HCT116 (cell line): Measurements from ENCODE around the gene DRICH1. TPM values are rescaled to one million over a fixed set of nuclear protein-coding genes. Genes with fewer than 3 reads are reported as not detected.
"Not testable (repeated sequence)": the region's sequence is repeated elsewhere in the genome, so short reads cannot be mapped to it uniquely, and the experiment has no call there.

Source experiments
- ATAC-seq: fragments of 200-7000 bp; cut with Tn5 transposase; 2 replicates; pipeline ENCODE4 v1.9.1; 2020; ENCODE audit warnings: mild to moderate bottlenecking, moderate library complexity
- BruUV-seq: library from RNA; stranded (reverse); fragments of 400-500 nt; replicated peaks from 2 replicates; lab custom pipeline; 2021; lab: Mats Ljungman, UMichigan
- CTCF ChIA-PET: fragments of 300-600 bp; sonication (Branson Sonifier 250); formaldehyde crosslinking; loops from one replicate; lab custom pipeline; 2021; ENCODE audit warnings: antibody characterized with exemption; lab: Charles Lee
- POLR2A ChIA-PET: fragments of 300-600, 350-600 bp; sonication (Branson Sonifier 250); formaldehyde crosslinking; loops from one replicate; lab custom pipeline; 2021; ENCODE audit warnings: antibody characterized with exemption; lab: Charles Lee
- RAD21 ChIA-PET, 2 experiments: fragments of 300-600 bp; sonication (Branson Sonifier 250); formaldehyde crosslinking; loops; one replicate each; lab custom pipeline; 2023; ENCODE audit warnings: low total read pairs in 2 of 2; ENCODE audit not compliant: uncharacterized antibody in 2 of 2, unreplicated experiment in 2 of 2, low non-redundant PET in 1 of 2; lab: Charles Lee
- DNase-seq: peaks from one replicate; pipeline ENCODE4 v3.0.0-alpha.2; 2010; ENCODE audit warnings: low read depth, low spot score
- H2AFZ ChIP-seq: fragments of 200-600 bp; shearing (Covaris generic), sonication (generic); 2 replicates; pipeline ENCODE4 v1.6.1; 2017; ENCODE audit warnings: low read depth, mixed run types, mixed read lengths, antibody characterized with exemption, low read length; ENCODE audit not compliant: poor library complexity, severe bottlenecking
- H3K27ac ChIP-seq: 2 replicates; pipeline ENCODE4 v1.5.1; 2012; ENCODE audit warnings: low read depth, low read length
- H3K27me3 ChIP-seq: fragments of 200-600 bp; sonication (generic); 2 replicates; pipeline ENCODE4 v1.6.1; 2016; ENCODE audit warnings: mixed run types, low read length, mixed read lengths; ENCODE audit not compliant: insufficient read depth
- H3K36me3 ChIP-seq, 2 experiments: fragments of 200-500 bp in 1 of 2; fragments of 200-600 bp in 1 of 2; sonication (Bioruptor generic) in 1 of 2; sonication (generic) in 1 of 2; 2 replicates each; pipeline versions ENCODE4 v1.5.1 to v1.6.1; 2014 to 2016; ENCODE audit warnings: low read length in 2 of 2, inconsistent platforms in 1 of 2, mixed read lengths in 1 of 2, mixed run types in 1 of 2; ENCODE audit not compliant: insufficient read depth in 2 of 2, control insufficient read depth in 1 of 2
- H3K4me1 ChIP-seq, 2 experiments: fragments of 200-600 bp in 1 of 2; sonication (generic) in 1 of 2; 2 replicates each; pipeline versions ENCODE4 v1.5.1 to v1.6.1; 2012 to 2017; ENCODE audit warnings: low read length in 2 of 2, inconsistent platforms in 1 of 2, mild to moderate bottlenecking in 1 of 2, mixed read lengths in 1 of 2, mixed run types in 1 of 2, moderate library complexity in 1 of 2; ENCODE audit not compliant: insufficient read depth in 2 of 2, control insufficient read depth in 1 of 2
- H3K4me2 ChIP-seq: fragments of 200-600 bp; sonication (generic); 2 replicates; pipeline ENCODE4 v1.6.1; 2017; ENCODE audit warnings: mixed run types, low read length, mixed read lengths
- H3K4me3 ChIP-seq, 2 experiments: fragments of 200-600 bp in 1 of 2; sonication (generic) in 1 of 2; replicated peaks in 1 of 2; 2 replicates each; pipeline ENCODE4 v1.5.1; 2011 to 2016; ENCODE audit warnings: low read length in 2 of 2, control low read depth in 1 of 2, low read depth in 1 of 2, mild to moderate bottlenecking in 1 of 2, mixed read lengths in 1 of 2, mixed run types in 1 of 2
- H3K79me2 ChIP-seq: fragments of 200-600 bp; sonication (generic); 2 replicates; pipeline ENCODE4 v1.6.1; 2017; ENCODE audit warnings: mild to moderate bottlenecking, mixed run types, low read length, moderate library complexity, mixed read lengths; ENCODE audit not compliant: insufficient read depth
- H3K9ac ChIP-seq: fragments of 200-600 bp; sonication (generic); 2 replicates; pipeline ENCODE4 v1.6.1; 2016; ENCODE audit warnings: low read length, mixed read lengths
- H3K9me2 ChIP-seq: fragments of 200-600 bp; sonication (generic), shearing (Covaris generic); 2 replicates; pipeline ENCODE4 v1.6.1; 2017; ENCODE audit warnings: mixed run types, mild to moderate bottlenecking, moderate library complexity; ENCODE audit not compliant: insufficient read depth
- H3K9me3 ChIP-seq, 2 experiments: fragments of 200-500 bp in 1 of 2; fragments of 200-600 bp in 1 of 2; sonication (Bioruptor generic) in 1 of 2; sonication (generic) in 1 of 2; 2 replicates each; pipeline ENCODE4 v1.6.1; 2014 to 2017; ENCODE audit warnings: low read length in 2 of 2, mixed read lengths in 2 of 2, inconsistent platforms in 1 of 2, low read depth in 1 of 2, mild to moderate bottlenecking in 1 of 2, mixed run types in 1 of 2, moderate library complexity in 1 of 2; ENCODE audit not compliant: control insufficient read depth in 1 of 2, insufficient read depth in 1 of 2
- H4K20me1 ChIP-seq: fragments of 200-600 bp; sonication (generic), shearing (Covaris generic); 2 replicates; pipeline ENCODE4 v1.6.1; 2017; ENCODE audit warnings: mixed run types, mild to moderate bottlenecking, moderate library complexity; ENCODE audit not compliant: insufficient read depth
- CBX3 ChIP-seq: IDR thresholded peaks from 2 replicates; pipeline ENCODE4 v1.6.1; 2012; ENCODE audit warnings: low read depth
- EGR1 ChIP-seq: IDR thresholded peaks from 2 replicates; pipeline ENCODE4 v1.6.1; 2012; ENCODE audit warnings: low read depth
- EZH2 ChIP-seq: fragments of 200-600 bp; sonication (generic); IDR thresholded peaks from 2 replicates; pipeline ENCODE4 v1.6.1; 2017; ENCODE audit warnings: antibody characterized with exemption, mixed run types
- EZH2phosphoT487 ChIP-seq: fragments of 200-600 bp; IDR thresholded peaks from 2 replicates; pipeline ENCODE4 v1.6.1; 2018; ENCODE audit warnings: antibody characterized with exemption, borderline replicate concordance
- RAD21 ChIP-seq: IDR thresholded peaks from 2 replicates; pipeline ENCODE4 v1.6.1; 2012; ENCODE audit warnings: low read depth, mild to moderate bottlenecking
- SIN3A ChIP-seq: IDR thresholded peaks from 2 replicates; pipeline ENCODE4 v1.6.1; 2012; ENCODE audit warnings: low read depth
- TCF7L2 ChIP-seq: IDR thresholded peaks from 2 replicates; pipeline ENCODE4 v1.7.0; 2011; ENCODE audit warnings: borderline replicate concordance, inconsistent platforms; ENCODE audit not compliant: insufficient read depth, insufficient read length; ENCODE audit errors: extremely low read depth
- intact Hi-C: fragments of 100-400 bp; cut with micrococcal nuclease; formaldehyde crosslinking; loops from 2 replicates; pipeline ENCODE4 v1.10.0; 2022
- total RNA-seq: library from RNA; stranded (reverse); gene quantifications from one replicate; pipeline ENCODE4 v1.2.1, GENCODE V29; 2021; ENCODE audit not compliant: unreplicated experiment
- TF ChIP-seq, protein P1 (sequence below): IDR thresholded peaks from 2 replicates; pipeline ENCODE4 v1.6.1; 2012
- TF ChIP-seq, protein P2 (sequence below): IDR thresholded peaks from 2 replicates; pipeline ENCODE4 v1.6.1; 2011; ENCODE audit warnings: mild to moderate bottlenecking, low read length, moderate library complexity; ENCODE audit not compliant: insufficient replicate concordance; ENCODE audit errors: extremely low read depth
- TF ChIP-seq, protein P3 (sequence below), 3 experiments: fragments of 200-600 bp in 1 of 3; sonication (generic) in 1 of 3; IDR thresholded peaks in 2 of 3; conservative IDR thresholded peaks in 1 of 3; 2 replicates each; pipeline ENCODE4 v1.5.1; 2012 to 2017; ENCODE audit warnings: low read depth in 2 of 3, low read length in 2 of 3, antibody characterized with exemption in 1 of 3, borderline replicate concordance in 1 of 3, control low read depth in 1 of 3, mild to moderate bottlenecking in 1 of 3, mixed read lengths in 1 of 3, mixed run types in 1 of 3, moderate library complexity in 1 of 3; ENCODE audit not compliant: insufficient read depth in 1 of 3

DRICH1 gene
- total RNA-seq, 1 experiment from 2014 or later, result 0.44 TPM

DNA sequence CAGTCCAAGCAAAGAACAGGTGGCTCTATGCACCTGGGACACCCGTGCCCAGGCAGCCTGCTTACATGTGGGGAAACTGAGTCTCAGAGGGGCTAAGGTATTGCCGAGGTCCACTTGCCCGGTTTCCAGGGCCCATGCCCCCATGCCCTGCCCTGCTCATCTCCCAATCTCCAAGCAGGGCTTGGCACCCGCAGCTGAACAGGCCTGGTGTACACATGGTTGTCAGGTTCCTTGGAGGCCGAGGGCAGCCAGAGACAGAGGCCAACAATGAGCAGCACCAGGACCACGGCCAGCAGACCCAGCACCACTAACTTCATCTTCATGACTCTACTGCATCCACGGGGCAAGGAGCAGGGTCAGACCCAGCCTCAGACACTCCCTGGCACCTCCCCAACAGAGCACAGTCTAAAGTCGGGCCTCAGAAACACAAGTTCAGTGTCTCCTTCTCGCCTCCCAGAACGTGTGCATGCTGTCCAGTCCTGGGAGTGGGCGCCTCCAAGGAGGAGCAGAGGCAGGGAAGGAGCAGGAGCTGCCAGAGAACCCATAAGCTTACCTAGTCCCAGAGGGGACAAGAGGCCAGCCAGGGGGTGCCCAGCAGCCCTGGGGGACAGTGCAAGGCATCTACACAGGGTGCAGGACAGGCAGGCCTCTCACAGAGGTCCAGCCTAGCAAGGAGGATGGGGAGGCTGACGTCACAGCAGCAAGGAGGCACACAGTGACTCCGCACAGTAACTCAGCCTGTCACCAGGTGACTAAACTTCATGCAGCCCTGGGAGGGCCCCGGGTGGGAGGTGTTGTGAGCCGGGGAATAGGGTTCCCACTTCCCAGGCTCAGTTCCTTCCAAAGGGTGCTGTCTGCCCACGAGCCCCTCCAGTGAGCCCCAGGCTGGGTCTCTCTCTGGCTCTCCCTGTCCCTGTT is 38.5 kb upstream of the DRICH1 start:
- no peaks in the 10 kb centered on the region for H3K36me3 ChIP-seq
- no peaks in the 10 kb centered on the region for H3K9me3 ChIP-seq
- CTCF ChIA-PET, result no interaction called here
- no peak for ATAC-seq
- no peak overlapping the region for H2AFZ ChIP-seq
- H3K9me2 ChIP-seq, result no peaks in the 10 kb centered on the region
- no peaks in the 10 kb centered on the region for H3K4me1 ChIP-seq
- TF ChIP-seq EZH2, result no peak
- no peak for TF ChIP-seq CBX3
- TF ChIP-seq, protein P1, sequence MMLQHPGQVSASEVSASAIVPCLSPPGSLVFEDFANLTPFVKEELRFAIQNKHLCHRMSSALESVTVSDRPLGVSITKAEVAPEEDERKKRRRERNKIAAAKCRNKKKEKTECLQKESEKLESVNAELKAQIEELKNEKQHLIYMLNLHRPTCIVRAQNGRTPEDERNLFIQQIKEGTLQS, result no peak
- TF ChIP-seq, protein P2, sequence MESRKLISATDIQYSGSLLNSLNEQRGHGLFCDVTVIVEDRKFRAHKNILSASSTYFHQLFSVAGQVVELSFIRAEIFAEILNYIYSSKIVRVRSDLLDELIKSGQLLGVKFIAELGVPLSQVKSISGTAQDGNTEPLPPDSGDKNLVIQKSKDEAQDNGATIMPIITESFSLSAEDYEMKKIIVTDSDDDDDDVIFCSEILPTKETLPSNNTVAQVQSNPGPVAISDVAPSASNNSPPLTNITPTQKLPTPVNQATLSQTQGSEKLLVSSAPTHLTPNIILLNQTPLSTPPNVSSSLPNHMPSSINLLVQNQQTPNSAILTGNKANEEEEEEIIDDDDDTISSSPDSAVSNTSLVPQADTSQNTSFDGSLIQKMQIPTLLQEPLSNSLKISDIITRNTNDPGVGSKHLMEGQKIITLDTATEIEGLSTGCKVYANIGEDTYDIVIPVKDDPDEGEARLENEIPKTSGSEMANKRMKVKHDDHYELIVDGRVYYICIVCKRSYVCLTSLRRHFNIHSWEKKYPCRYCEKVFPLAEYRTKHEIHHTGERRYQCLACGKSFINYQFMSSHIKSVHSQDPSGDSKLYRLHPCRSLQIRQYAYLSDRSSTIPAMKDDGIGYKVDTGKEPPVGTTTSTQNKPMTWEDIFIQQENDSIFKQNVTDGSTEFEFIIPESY, result no peak
- no peak for TF ChIP-seq EZH2phosphoT487
- TF ChIP-seq SIN3A, result no peak
- TF ChIP-seq, protein P3, sequence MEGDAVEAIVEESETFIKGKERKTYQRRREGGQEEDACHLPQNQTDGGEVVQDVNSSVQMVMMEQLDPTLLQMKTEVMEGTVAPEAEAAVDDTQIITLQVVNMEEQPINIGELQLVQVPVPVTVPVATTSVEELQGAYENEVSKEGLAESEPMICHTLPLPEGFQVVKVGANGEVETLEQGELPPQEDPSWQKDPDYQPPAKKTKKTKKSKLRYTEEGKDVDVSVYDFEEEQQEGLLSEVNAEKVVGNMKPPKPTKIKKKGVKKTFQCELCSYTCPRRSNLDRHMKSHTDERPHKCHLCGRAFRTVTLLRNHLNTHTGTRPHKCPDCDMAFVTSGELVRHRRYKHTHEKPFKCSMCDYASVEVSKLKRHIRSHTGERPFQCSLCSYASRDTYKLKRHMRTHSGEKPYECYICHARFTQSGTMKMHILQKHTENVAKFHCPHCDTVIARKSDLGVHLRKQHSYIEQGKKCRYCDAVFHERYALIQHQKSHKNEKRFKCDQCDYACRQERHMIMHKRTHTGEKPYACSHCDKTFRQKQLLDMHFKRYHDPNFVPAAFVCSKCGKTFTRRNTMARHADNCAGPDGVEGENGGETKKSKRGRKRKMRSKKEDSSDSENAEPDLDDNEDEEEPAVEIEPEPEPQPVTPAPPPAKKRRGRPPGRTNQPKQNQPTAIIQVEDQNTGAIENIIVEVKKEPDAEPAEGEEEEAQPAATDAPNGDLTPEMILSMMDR (IDR thresholded peaks at IDR 0.05 in 2 of 3, conservative IDR thresholded peaks at IDR 0.05 in 1 of 3; ENCODE audit: borderline replicate concordance in 1 of 3, insufficient read depth in 1 of 3, low read depth in 2 of 3, low read length in 2 of 3), result no peak
- TF ChIP-seq TCF7L2, result no peak
- TF ChIP-seq RAD21, result no peak
- no peak for TF ChIP-seq EGR1
- DNase-seq, result no peak
- intact Hi-C loops, result no loop called here
- RAD21 ChIA-PET, result no interaction called here
- H3K9ac ChIP-seq, result no peak overlapping the region
- no TSS peak for BruUV-seq
- no peak overlapping the region for H3K4me2 ChIP-seq
- no peak overlapping the region for H3K27ac ChIP-seq
- H3K79me2 ChIP-seq, result no peaks in the 10 kb centered on the region
- POLR2A ChIA-PET, result no interaction called here
- H3K27me3 ChIP-seq, result no peaks in the 10 kb centered on the region
- H4K20me1 ChIP-seq, result no peaks in the 10 kb centered on the region
- no peak overlapping the region for H3K4me3 ChIP-seq

DNA sequence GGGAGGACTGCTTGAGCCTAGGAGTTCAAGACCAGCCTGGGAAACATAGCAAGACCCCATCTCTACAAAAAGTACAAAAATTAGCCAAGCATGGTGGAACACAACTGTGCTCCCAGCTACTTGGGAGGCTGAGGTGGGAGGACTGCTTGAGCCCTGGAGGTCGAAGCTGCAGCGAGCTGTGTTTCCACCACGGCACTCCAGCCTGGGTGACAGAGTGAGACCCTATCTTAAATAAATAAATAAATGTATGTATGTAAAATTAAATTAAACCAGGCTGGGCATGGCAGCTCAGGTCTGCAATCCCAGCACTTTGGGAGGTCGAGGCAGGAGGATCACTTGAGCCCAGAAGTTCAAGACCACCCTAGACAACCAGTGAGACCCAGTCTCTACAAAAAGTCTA is 28.3 kb upstream of the DRICH1 start:
- H3K4me3 ChIP-seq, H4K20me1 ChIP-seq, H3K9me2 ChIP-seq, ATAC-seq, BruUV-seq, H2AFZ ChIP-seq, H3K4me2 ChIP-seq, RAD21 ChIA-PET, H3K36me3 ChIP-seq, H3K9ac ChIP-seq, H3K79me2 ChIP-seq, H3K9me3 ChIP-seq, CTCF ChIA-PET, intact Hi-C loops, POLR2A ChIA-PET, H3K4me1 ChIP-seq, H3K27ac ChIP-seq, DNase-seq, H3K27me3 ChIP-seq: not testable (repeated sequence)
